ENCODE results near the gene SNRPD2. TPM values are rescaled to one million over a fixed set of nuclear protein-coding genes. Genes with fewer than 3 reads are reported as not detected.
"Not testable (repeated sequence)": the region's sequence is repeated elsewhere in the genome, so short reads cannot be mapped to it uniquely, and the experiment has no call there.

Gene SNRPD2
- total RNA-seq, 3 donors from 2014 or later (not counting 1 experiment from before 2014, with no cell fraction given): 212 to 252 (median 241) TPM

- Mint-ChIP-seq H3K9me3 (no peaks in the 10 kb centered on the region), H3K4me3 (peak within 1 kb of the TSS; percentile 98), H3K27ac (peak within 1 kb of the TSS; percentile 91 to 95), H3K4me1 (peaks cover 17 to 24% of the 10 kb centered on the region in 2 donors), H3K27me3 (ENCODE audit: low read depth in 2 of 2) (no peaks in the 10 kb centered on the region), H3K36me3 (no peaks in the 10 kb centered on the region)
- H3K4me3 ChIP-seq (ENCODE audit: low read length): peak within 1 kb of the TSS; percentile 60
- under 1% methylated on average over 70 of the region's 70 CpGs for WGBS (ENCODE audit: insufficient coverage)
- peak within 1 kb of the TSS; percentile 95 for H3K27ac ChIP-seq (ENCODE audit: low read length)
- TF ChIP-seq CTCF (IDR thresholded peaks at IDR 0.05): no peak
- H3K27me3 ChIP-seq (ENCODE audit: control insufficient read depth, insufficient read depth, low read length): no peaks in the 10 kb centered on the region
- no peaks in the 10 kb centered on the region for H3K9me3 ChIP-seq (ENCODE audit: control insufficient read depth, insufficient read depth, low read length)
- DNase-seq (peak; percentile 93 to 99), ATAC-seq (peak; percentile 81 to 95 (median 86))
- peaks cover 22% of the 10 kb centered on the region for H3K4me1 ChIP-seq (ENCODE audit: control insufficient read depth, insufficient read depth, low read length)
- peaks cover 16% of the 10 kb centered on the region for H3K36me3 ChIP-seq (ENCODE audit: control insufficient read depth, insufficient read depth, low read length)
- intact Hi-C loops (cut with micrococcal nuclease): loop anchor here (1.0 to 5.0 kb wide), 7 partner anchors 25 to 270 kb away; partner anchors contain the start of genes ERCC1, FBXO46 and OPA3
Observed at GRCh38 chr19:45692187-45693105, 693 bp upstream of the SNRPD2 start, which contains the start of gene QPCTL. Gene QPCTL, plus strand, starts transcription at chr19:45692666. Its CDS starts 38 bp downstream, at chr19:45692704.

- Mint-ChIP-seq H3K27ac (no peak overlapping the region), H3K27me3 (ENCODE audit: low read depth in 2 of 2) (no peaks in the 10 kb centered on the region), H3K4me1 (peaks cover 11 to 13% of the 10 kb centered on the region in 2 donors), H3K4me3 (no peak overlapping the region), H3K9me3 (no peaks in the 10 kb centered on the region), H3K36me3 (no peaks in the 10 kb centered on the region)
- DNase-seq (no peak), ATAC-seq (no peak)
- no peak for TF ChIP-seq CTCF (IDR thresholded peaks at IDR 0.05)
- intact Hi-C loops (cut with micrococcal nuclease): no loop called here
- H3K4me1 ChIP-seq (ENCODE audit: control insufficient read depth, insufficient read depth, low read length): peaks cover 11% of the 10 kb centered on the region
- no peaks in the 10 kb centered on the region for H3K9me3 ChIP-seq (ENCODE audit: control insufficient read depth, insufficient read depth, low read length)
- 97% methylated on average over 9 of the region's 9 CpGs for WGBS (ENCODE audit: insufficient coverage)
- no peak overlapping the region for H3K4me3 ChIP-seq (ENCODE audit: low read length)
- peaks cover 26% of the 10 kb centered on the region for H3K36me3 ChIP-seq (ENCODE audit: control insufficient read depth, insufficient read depth, low read length)
- no peaks in the 10 kb centered on the region for H3K27me3 ChIP-seq (ENCODE audit: control insufficient read depth, insufficient read depth, low read length)
- no peak overlapping the region for H3K27ac ChIP-seq (ENCODE audit: low read length)
Observed at GRCh38 chr19:45687599-45687998, 4.2 kb downstream of the SNRPD2 start.

GRCh38 chr19:45685045-45685444 lies 6.7 kb downstream of the SNRPD2 start:
- H3K9me3 Mint-ChIP-seq; intact Hi-C loops (cut with micrococcal nuclease); H3K9me3 ChIP-seq (ENCODE audit: control insufficient read depth, insufficient read depth, low read length); H3K4me3 Mint-ChIP-seq; H3K27ac ChIP-seq (ENCODE audit: low read length); H3K27me3 Mint-ChIP-seq (ENCODE audit: low read depth in 2 of 2); H3K27me3 ChIP-seq (ENCODE audit: control insufficient read depth, insufficient read depth, low read length); H3K27ac Mint-ChIP-seq; DNase-seq; H3K36me3 Mint-ChIP-seq; ATAC-seq; H3K4me3 ChIP-seq (ENCODE audit: low read length): not testable (repeated sequence)
- H3K4me1 Mint-ChIP-seq: peaks cover 11 to 15% of the 10 kb centered on the region in 2 donors
- Histone ChIP-seq H3K4me1 (ENCODE audit: control insufficient read depth, insufficient read depth, low read length) (peaks cover 12% of the 10 kb centered on the region), H3K36me3 (ENCODE audit: control insufficient read depth, insufficient read depth, low read length) (peaks cover 26% of the 10 kb centered on the region)
- WGBS (ENCODE audit: insufficient coverage): 92% methylated on average over 11 of the region's 11 CpGs

- no peaks in the 10 kb centered on the region for H3K9me3 Mint-ChIP-seq
- Histone ChIP-seq H3K9me3 (ENCODE audit: control insufficient read depth, insufficient read depth, low read length) (no peaks in the 10 kb centered on the region), H3K36me3 (ENCODE audit: control insufficient read depth, insufficient read depth, low read length) (peaks cover 20% of the 10 kb centered on the region), H3K27ac (ENCODE audit: low read length) (no peak overlapping the region), H3K4me3 (ENCODE audit: low read length) (no peak overlapping the region), H3K27me3 (ENCODE audit: control insufficient read depth, insufficient read depth, low read length) (peaks cover 2% of the 10 kb centered on the region), H3K4me1 (ENCODE audit: control insufficient read depth, insufficient read depth, low read length) (peaks cover 16% of the 10 kb centered on the region)
- H3K4me3 Mint-ChIP-seq: no peak overlapping the region
- no peak for DNase-seq
- H3K36me3 Mint-ChIP-seq: no peaks in the 10 kb centered on the region
- peaks cover 0 to 4% of the 10 kb centered on the region in 2 donors for H3K27me3 Mint-ChIP-seq (ENCODE audit: low read depth in 2 of 2)
- TF ChIP-seq CTCF (IDR thresholded peaks at IDR 0.05): no peak
- intact Hi-C loops (cut with micrococcal nuclease): loop anchor here (5.0 kb wide), 1 partner anchor 76 kb away; no protein-coding TSS in a partner anchor
- no peak for ATAC-seq
- H3K27ac Mint-ChIP-seq: no peak overlapping the region
- H3K4me1 Mint-ChIP-seq: peaks cover 11% of the 10 kb centered on the region in 2 donors
- WGBS (ENCODE audit: insufficient coverage): 89% methylated on average over 5 of the region's 5 CpGs
Observed at GRCh38 chr19:45682908-45683307, 8.8 kb downstream of the SNRPD2 start.
